Measurements from ENCODE around the gene DEDD2.

DEDD2 gene

DNA sequence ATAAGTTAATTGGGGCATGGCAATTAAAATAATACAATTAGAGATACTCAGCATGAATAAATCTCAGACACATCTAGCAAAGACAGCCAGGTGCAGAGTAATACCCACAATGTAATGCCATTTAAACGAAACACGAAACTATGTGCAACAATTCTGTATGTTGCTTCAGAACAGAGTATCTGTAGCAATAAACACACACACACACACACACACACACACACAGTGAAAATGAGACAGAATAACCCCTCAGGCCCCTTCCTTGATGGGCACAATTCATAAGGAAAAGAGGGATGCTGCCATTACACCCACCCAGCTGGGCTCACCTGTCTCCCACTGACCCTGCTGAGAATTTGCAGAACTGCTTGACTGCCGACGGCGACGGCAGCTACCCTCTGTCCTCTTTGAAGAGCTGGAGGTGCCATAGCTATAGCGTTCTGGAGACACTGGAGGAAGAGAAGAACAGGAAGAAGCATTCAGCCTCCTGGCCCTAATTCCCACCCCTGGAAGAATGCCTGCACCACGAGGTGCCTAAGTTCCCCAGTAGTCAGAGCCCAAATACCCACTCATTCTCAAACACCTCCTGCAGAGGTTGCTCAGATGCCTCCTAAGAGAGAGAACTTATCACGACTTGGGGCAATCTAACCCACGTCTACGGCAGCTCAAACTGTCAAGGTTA, 2.5 kb downstream of the DEDD2 start:
- Histone ChIP-seq H4K20me1 (ENCODE audit: insufficient read depth, low read length) (no peaks in the 10 kb centered on the region), H3K27me3 (ENCODE audit: insufficient read depth, low read length) (no peaks in the 10 kb centered on the region), H3F3A (ENCODE audit: insufficient read depth, low read length) (no peaks in the 10 kb centered on the region), H2AFZ (ENCODE audit: low read length) (no peak overlapping the region), H3K9me3 (ENCODE audit: low read length) (no peaks in the 10 kb centered on the region), H3K9ac (ENCODE audit: low read length) (no peak overlapping the region; the same call in 1 of the 2 replicates), H3K79me2 (ENCODE audit: insufficient read depth, low read length) (peaks cover 34% of the 10 kb centered on the region), H3K9me2 (ENCODE audit: low read depth, low read length) (no peaks in the 10 kb centered on the region), H3K27ac (ENCODE audit: low read depth, low read length, poor library complexity, severe bottlenecking) (no peak overlapping the region), H3K36me3 (ENCODE audit: insufficient read depth, low read length) (peaks cover 43% of the 10 kb centered on the region), H3K4me1 (ENCODE audit: insufficient read depth, low read length, severe bottlenecking) (peaks cover 35% of the 10 kb centered on the region), H3K4me2 (ENCODE audit: low read length) (no peak overlapping the region), H3K4me3 (ENCODE audit: low read depth, low read length, poor library complexity, severe bottlenecking) (no peak overlapping the region)
- no peak for TF ChIP-seq EZH2 (IDR thresholded peaks at IDR 0.05; ENCODE audit: borderline replicate concordance, low read length)
- TF ChIP-seq, protein P1, sequence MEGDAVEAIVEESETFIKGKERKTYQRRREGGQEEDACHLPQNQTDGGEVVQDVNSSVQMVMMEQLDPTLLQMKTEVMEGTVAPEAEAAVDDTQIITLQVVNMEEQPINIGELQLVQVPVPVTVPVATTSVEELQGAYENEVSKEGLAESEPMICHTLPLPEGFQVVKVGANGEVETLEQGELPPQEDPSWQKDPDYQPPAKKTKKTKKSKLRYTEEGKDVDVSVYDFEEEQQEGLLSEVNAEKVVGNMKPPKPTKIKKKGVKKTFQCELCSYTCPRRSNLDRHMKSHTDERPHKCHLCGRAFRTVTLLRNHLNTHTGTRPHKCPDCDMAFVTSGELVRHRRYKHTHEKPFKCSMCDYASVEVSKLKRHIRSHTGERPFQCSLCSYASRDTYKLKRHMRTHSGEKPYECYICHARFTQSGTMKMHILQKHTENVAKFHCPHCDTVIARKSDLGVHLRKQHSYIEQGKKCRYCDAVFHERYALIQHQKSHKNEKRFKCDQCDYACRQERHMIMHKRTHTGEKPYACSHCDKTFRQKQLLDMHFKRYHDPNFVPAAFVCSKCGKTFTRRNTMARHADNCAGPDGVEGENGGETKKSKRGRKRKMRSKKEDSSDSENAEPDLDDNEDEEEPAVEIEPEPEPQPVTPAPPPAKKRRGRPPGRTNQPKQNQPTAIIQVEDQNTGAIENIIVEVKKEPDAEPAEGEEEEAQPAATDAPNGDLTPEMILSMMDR (IDR thresholded peaks at IDR 0.05; ENCODE audit: low read length): no peak

DNA sequence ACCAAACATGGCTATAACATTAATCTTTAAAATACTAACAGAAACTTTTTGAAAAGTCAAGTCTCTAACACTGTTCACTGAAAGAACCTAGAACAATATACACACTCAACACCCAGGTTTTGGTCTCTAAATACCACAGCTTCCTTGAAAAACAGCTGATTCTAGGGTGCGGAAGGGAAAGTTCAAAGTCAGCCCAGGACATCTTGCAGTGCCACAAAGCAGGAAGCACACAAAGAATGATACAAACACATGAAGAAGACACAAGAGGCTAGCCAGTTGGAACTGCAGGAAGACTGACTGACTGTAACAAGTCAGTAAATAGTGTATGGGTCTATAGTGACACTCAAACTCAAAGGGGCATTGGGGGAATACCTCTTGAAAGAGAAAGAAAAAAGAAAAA, 4.6 kb downstream of the DEDD2 start:
- no peak for TF ChIP-seq EZH2 (IDR thresholded peaks at IDR 0.05; ENCODE audit: borderline replicate concordance, low read length)
- TF ChIP-seq, protein P1 (IDR thresholded peaks at IDR 0.05; ENCODE audit: low read length): no peak
- no peak overlapping the region for H3K9ac ChIP-seq (ENCODE audit: low read length)
- H3K4me2 ChIP-seq (ENCODE audit: low read length): no peak overlapping the region
- H3K4me1 ChIP-seq (ENCODE audit: insufficient read depth, low read length, severe bottlenecking): peaks cover 19% of the 10 kb centered on the region
- no peaks in the 10 kb centered on the region for H3K9me3 ChIP-seq (ENCODE audit: low read length)
- H3K27ac ChIP-seq (ENCODE audit: low read depth, low read length, poor library complexity, severe bottlenecking): no peak overlapping the region
- H3K27me3 ChIP-seq (ENCODE audit: insufficient read depth, low read length): no peaks in the 10 kb centered on the region
- peaks cover 34% of the 10 kb centered on the region for H3K79me2 ChIP-seq (ENCODE audit: insufficient read depth, low read length)
- H2AFZ ChIP-seq (ENCODE audit: low read length): no peak overlapping the region
- H4K20me1 ChIP-seq (ENCODE audit: insufficient read depth, low read length): no peaks in the 10 kb centered on the region
- no peak overlapping the region for H3K4me3 ChIP-seq (ENCODE audit: low read depth, low read length, poor library complexity, severe bottlenecking)
- no peaks in the 10 kb centered on the region for H3F3A ChIP-seq (ENCODE audit: insufficient read depth, low read length)
- peaks cover 63% of the 10 kb centered on the region for H3K36me3 ChIP-seq (ENCODE audit: insufficient read depth, low read length)
- no peaks in the 10 kb centered on the region for H3K9me2 ChIP-seq (ENCODE audit: low read depth, low read length)

DNA sequence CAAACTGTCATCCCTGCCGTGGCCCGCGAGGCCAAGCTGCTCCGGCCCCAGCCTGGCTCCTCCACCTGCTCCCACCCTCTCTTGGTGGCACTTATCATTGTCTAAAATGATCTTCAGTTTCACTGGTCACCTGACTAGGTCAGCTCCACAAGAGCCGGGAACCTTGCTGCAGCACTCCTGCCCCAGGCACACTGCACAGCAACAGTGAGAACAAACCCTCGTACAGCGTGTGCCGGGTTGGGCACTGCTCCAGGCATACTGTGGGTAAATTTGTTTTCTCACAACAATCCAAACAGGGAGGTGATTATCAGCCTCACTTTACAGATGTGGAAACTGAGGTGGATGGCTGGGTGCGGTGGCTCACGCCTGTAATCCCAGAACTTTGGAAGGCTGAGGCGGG, 8.9 kb downstream of the DEDD2 start:
- Histone ChIP-seq H3K4me3 (ENCODE audit: low read depth, low read length, poor library complexity, severe bottlenecking) (no peak overlapping the region), H3K4me1 (ENCODE audit: insufficient read depth, low read length, severe bottlenecking) (no peaks in the 10 kb centered on the region), H2AFZ (ENCODE audit: low read length) (no peak overlapping the region), H3K4me2 (ENCODE audit: low read length) (no peak overlapping the region), H4K20me1 (ENCODE audit: insufficient read depth, low read length) (no peaks in the 10 kb centered on the region), H3F3A (ENCODE audit: insufficient read depth, low read length) (no peaks in the 10 kb centered on the region), H3K27ac (ENCODE audit: low read depth, low read length, poor library complexity, severe bottlenecking) (no peak overlapping the region), H3K9ac (ENCODE audit: low read length) (no peak overlapping the region), H3K36me3 (ENCODE audit: insufficient read depth, low read length) (peaks cover 82% of the 10 kb centered on the region), H3K9me3 (ENCODE audit: low read length) (no peaks in the 10 kb centered on the region), H3K27me3 (ENCODE audit: insufficient read depth, low read length) (no peaks in the 10 kb centered on the region), H3K79me2 (ENCODE audit: insufficient read depth, low read length) (peaks cover 11% of the 10 kb centered on the region), H3K9me2 (ENCODE audit: low read depth, low read length) (no peaks in the 10 kb centered on the region)
- TF ChIP-seq, protein P1 (IDR thresholded peaks at IDR 0.05; ENCODE audit: low read length): no peak
- no peak for TF ChIP-seq EZH2 (IDR thresholded peaks at IDR 0.05; ENCODE audit: borderline replicate concordance, low read length)
